GM12878 (cell line): ENCODE results near the gene PLPP1. TPM values are rescaled to one million over a fixed set of nuclear protein-coding genes. Genes with fewer than 3 reads are reported as not detected.

ENCODE experiments used
- ATAC-seq: fragments of 200-7000 bp; cut with Tn5 transposase; 3 replicates; pipeline ENCODE4 v1.9.1; 2020; ENCODE audit warnings: mild to moderate bottlenecking, moderate library complexity
- BruUV-seq: library from RNA; stranded (reverse); fragments of 400-500 nt; replicated peaks from 2 replicates; lab custom pipeline; 2021; lab: Mats Ljungman, UMichigan
- CTCF ChIA-PET: fragments of 300-600 bp; sonication (Branson Sonifier 250); formaldehyde crosslinking; extraction: SDS; loops from one replicate; lab custom pipeline; 2021; ENCODE audit warnings: inconsistent platforms; lab: Yijun Ruan, JAX
- POLR2A ChIA-PET: fragments of 350-600 bp; formaldehyde crosslinking; extraction: SDS; loops from one replicate; lab custom pipeline; 2021; ENCODE audit warnings: inconsistent platforms; lab: Charles Lee
- RAD21 ChIA-PET: fragments of 300-600 bp; sonication (Branson Sonifier 250); formaldehyde crosslinking; loops from one replicate; lab custom pipeline; 2023; ENCODE audit warnings: antibody characterized with exemption; ENCODE audit not compliant: unreplicated experiment; lab: Charles Lee
- SMC1A ChIA-PET: fragments of 300-600 bp; sonication (Branson Sonifier 250); formaldehyde crosslinking; loops from one replicate; lab custom pipeline; 2023; ENCODE audit not compliant: unreplicated experiment, uncharacterized antibody; lab: Charles Lee
- DNase-seq: peaks from one replicate; pipeline ENCODE4 v3.0.0-alpha.2; 2011; ENCODE audit warnings: low read depth, low spot score
- FAIRE-seq: peaks from 3 replicates; lab custom pipeline; 2011; peaks lifted over from hg19 to GRCh38; lab: Jason Lieb, UNC
- H2AFZ ChIP-seq: 2 replicates; pipeline ENCODE4 v1.6.0; 2011; ENCODE audit warnings: low read depth, low read length, control low read depth; ENCODE audit not compliant: control insufficient read depth
- H3K27ac ChIP-seq: 2 replicates; pipeline ENCODE4 v1.5.1; 2011; ENCODE audit warnings: control low read depth; ENCODE audit not compliant: control insufficient read depth, insufficient read depth
- H3K27me3 ChIP-seq, 2 experiments: replicated peaks in 1 of 2; 2 replicates each; pipeline versions ENCODE4 v1.6.0 to v1.6.1; 2011; ENCODE audit warnings: low read length in 1 of 2; ENCODE audit not compliant: control insufficient read depth in 2 of 2, insufficient read depth in 2 of 2
- H3K36me3 ChIP-seq, 2 experiments: 2 replicates each; pipeline ENCODE4 v1.5.1; 2011; ENCODE audit warnings: low read length in 1 of 2; ENCODE audit not compliant: control insufficient read depth in 2 of 2, insufficient read depth in 2 of 2
- H3K4me1 ChIP-seq: 2 replicates; pipeline ENCODE4 v1.6.1; 2011; ENCODE audit warnings: mild to moderate bottlenecking, low read length, moderate library complexity, mixed read lengths; ENCODE audit not compliant: control insufficient read depth, insufficient read depth
- H3K4me2 ChIP-seq: 2 replicates; pipeline ENCODE4 v1.6.0; 2011; ENCODE audit warnings: control low read depth; ENCODE audit not compliant: control insufficient read depth, insufficient read depth
- H3K4me3 ChIP-seq: fragments of 200-600 bp; sonication (generic); 2 replicates; pipeline ENCODE4 v1.5.1; 2016
- H3K79me2 ChIP-seq: 2 replicates; pipeline ENCODE4 v1.6.0; 2011; ENCODE audit warnings: low read length; ENCODE audit not compliant: control insufficient read depth, insufficient read depth
- H3K9ac ChIP-seq: 2 replicates; pipeline ENCODE4 v1.8.0; 2011; ENCODE audit warnings: low read length, control low read depth, mixed read lengths; ENCODE audit not compliant: control insufficient read depth, insufficient read depth
- H3K9me3 ChIP-seq: replicated peaks from 3 replicates; pipeline ENCODE4 v1.5.1; 2011; ENCODE audit warnings: mild to moderate bottlenecking, low read length; ENCODE audit not compliant: control insufficient read depth, insufficient read depth
- H4K20me1 ChIP-seq: 2 replicates; pipeline ENCODE4 v1.6.0; 2011; ENCODE audit not compliant: control insufficient read depth, insufficient read depth
- BACH1 ChIP-seq: fragments of 450-650 bp; IDR thresholded peaks from 2 replicates; pipeline ENCODE4 v1.6.1; 2017; ENCODE audit warnings: mild to moderate bottlenecking, borderline replicate concordance
- BRCA1 ChIP-seq: IDR thresholded peaks from 2 replicates; pipeline ENCODE4 v1.6.1; 2011; ENCODE audit warnings: low read depth, low read length, improper control_type of control experiment
- CBX3 ChIP-seq: fragments of 200-600 bp; sonication (generic); IDR thresholded peaks from 2 replicates; pipeline ENCODE4 v1.6.1; 2016; ENCODE audit warnings: low read depth, borderline replicate concordance
- CUX1 ChIP-seq: IDR thresholded peaks from 2 replicates; pipeline ENCODE4 v1.6.1; 2012; ENCODE audit warnings: improper control_type of control experiment, low read depth, low read length; ENCODE audit not compliant: insufficient replicate concordance
- HDGF ChIP-seq: fragments of 450-650 bp; IDR thresholded peaks from 2 replicates; pipeline ENCODE4 v1.6.1; 2016; ENCODE audit warnings: antibody characterized with exemption
- KAT2A ChIP-seq: conservative IDR thresholded peaks from 2 replicates; pipeline ENCODE4 v1.6.1; 2011; ENCODE audit warnings: low read depth, low read length; ENCODE audit not compliant: control insufficient read depth
- NR2C2 ChIP-seq: IDR thresholded peaks from 2 replicates; pipeline ENCODE4 v1.6.1; 2011; ENCODE audit warnings: borderline replicate concordance, low read depth; ENCODE audit not compliant: control insufficient read depth, insufficient read length
- RELA ChIP-seq: fragments of 450-650 bp; IDR thresholded peaks from 2 replicates; pipeline ENCODE4 v1.8.0; 2014; ENCODE audit warnings: borderline replicate concordance; ENCODE audit not compliant: partially characterized antibody
- ZNF217 ChIP-seq: fragments of 450-650 bp; IDR thresholded peaks from 2 replicates; pipeline ENCODE4 v1.6.1; 2017; ENCODE audit warnings: antibody characterized with exemption, mild to moderate bottlenecking
- ZNF24 ChIP-seq: fragments of 450-650 bp; IDR thresholded peaks from 2 replicates; pipeline ENCODE4 v1.6.1; 2017; ENCODE audit warnings: antibody characterized with exemption, mild to moderate bottlenecking
- WGBS: methylation state at CpG from one replicate; pipeline ENCODE4 v1.1.6; 2016; ENCODE audit warnings: low lambda C conversion rate; ENCODE audit not compliant: insufficient replicate concordance, insufficient coverage; ENCODE audit errors: missing lambda C conversion rate; 5-methylcytosine and 5-hydroxymethylcytosine counted together
- in situ Hi-C: fragments of 300-500 bp; cut with MboI; formaldehyde crosslinking; loops from 9 replicates; pipeline ENCODE4 v1.14.3; 2018; ENCODE audit warnings: mixed read lengths
- intact Hi-C: fragments of 100-400 bp; cut with micrococcal nuclease; formaldehyde crosslinking; loops from one replicate; pipeline ENCODE4 v1.14.2; 2022; ENCODE audit not compliant: unreplicated experiment
- polyA plus RNA-seq, 11 experiments: library from polyadenylated mRNA; depleted of rRNA in 4 of 11; unstranded in 6 of 11; stranded (reverse) in 5 of 11; fragments of >200 nt; fragmentation: Nextera tagmentation in 4 of 11; fragmentation: Illumina TruSeq in 1 of 11; extraction: Ambion mirVana in 4 of 11; extraction: Trizol in 1 of 11; gene quantifications; 1 replicate in 1 of 11; 2 replicates in 10 of 11; pipeline versions ENCODE4 v1.2.1 to v1.2.3, GENCODE V29; 2011 to 2016; ENCODE audit warnings: inconsistent platforms in 2 of 11, missing spikeins in 2 of 11, low read depth in 1 of 11
- total RNA-seq, 4 experiments: library from RNA; depleted of rRNA in 3 of 4; stranded (reverse); fragments of >200 nt in 3 of 4; fragmentation: Illumina TruSeq in 1 of 4; extraction: Trizol in 1 of 4; gene quantifications; 2 replicates each; pipeline versions ENCODE4 v1.2.1 to v1.2.3, GENCODE V29; 2013 to 2021

Gene PLPP1
- total and polyA plus RNA-seq, 10 of the 15 experiments (the other 5 are each of a cell fraction or from before 2014, with no cell fraction given): 3.0 to 11.3 (median 8.1) TPM

- Histone ChIP-seq H3K27ac (no peak overlapping the region), H3K79me2 (no peaks in the 10 kb centered on the region), H3K9me3 (no peaks in the 10 kb centered on the region), H3K36me3 (peaks cover 0 to 4% of the 10 kb centered on the region in 2 experiments; a peak in 1 of 4 replicates), H2AFZ (no peak overlapping the region), H3K27me3 (no peaks in the 10 kb centered on the region), H3K4me1 (no peaks in the 10 kb centered on the region), H4K20me1 (no peaks in the 10 kb centered on the region), H3K4me3 (no peak overlapping the region), H3K9ac (no peak overlapping the region), H3K4me2 (no peak overlapping the region)
- TF ChIP-seq CBX3 (no peak), BACH1 (no peak), RELA (no peak), NR2C2 (no peak), ZNF217 (no peak), ZNF24 (no peak), HDGF (no peak), CUX1 (no peak), KAT2A (no peak), BRCA1 (no peak)
- ChIA-PET RAD21 (no interaction called here), SMC1A (no interaction called here), POLR2A (no interaction called here), CTCF (no interaction called here)
- in situ Hi-C loops (no loop called here), intact Hi-C loops (no loop called here)
- no TSS peak for BruUV-seq
- ATAC-seq (no peak), FAIRE-seq (no peak), DNase-seq (no peak)
- WGBS: 94% methylated on average over 3 of the region's 3 CpGs
Observed at GRCh38 chr5:55441107-55441771, 93.5 kb downstream of the PLPP1 start.
